Measurements from ENCODE around the gene HCST.

The HCST gene

DNA sequence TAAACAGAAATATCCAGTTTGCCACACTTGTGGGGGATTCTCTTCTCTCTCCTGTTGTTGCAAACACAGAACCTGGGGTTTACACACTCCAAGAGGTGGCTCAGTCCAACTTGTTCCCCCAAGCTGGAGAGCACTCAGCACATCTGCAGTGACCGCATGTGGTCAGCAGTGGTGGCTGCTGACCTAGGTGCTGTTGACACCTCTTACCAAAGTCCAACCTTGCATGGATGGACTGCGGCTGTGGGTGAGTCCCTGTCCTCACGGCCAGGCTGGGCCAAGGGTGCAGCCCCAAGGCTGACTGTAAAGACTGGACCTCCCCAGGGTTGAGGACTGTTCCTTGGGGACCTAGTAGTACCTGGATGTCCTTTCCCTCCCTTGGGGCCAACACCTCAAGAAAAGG is 39.9 kb downstream of the HCST start:
- Histone ChIP-seq H3K27ac (ENCODE audit: low read depth, low read length) (no peak overlapping the region), H3K4me1 (ENCODE audit: control insufficient read depth, low read length) (peaks cover under 1% of the 10 kb centered on the region), H3K9me2 (replicated peaks; ENCODE audit: control insufficient read depth, low read length) (no peaks in the 10 kb centered on the region), H3K9me3 (ENCODE audit: control insufficient read depth, insufficient read depth, low read length) (no peaks in the 10 kb centered on the region), H3K4me3 (ENCODE audit: low read length) (no peak overlapping the region), H3K4me2 (ENCODE audit: low read length) (no peak overlapping the region), H3K79me2 (ENCODE audit: control insufficient read depth, low read length) (no peaks in the 10 kb centered on the region), H4K20me1 (ENCODE audit: control insufficient read depth, insufficient read depth, low read depth, low read length) (no peaks in the 10 kb centered on the region), H3F3A (ENCODE audit: control insufficient read depth, insufficient read depth) (no peaks in the 10 kb centered on the region), H3K36me3 (ENCODE audit: control insufficient read depth, low read length) (no peaks in the 10 kb centered on the region), H3K27me3 (ENCODE audit: control insufficient read depth, low read length) (no peaks in the 10 kb centered on the region; the same call in 1 of the 2 replicates)
- no peak for TF ChIP-seq EZH2phosphoT487 (IDR thresholded peaks at IDR 0.05; ENCODE audit: borderline replicate concordance, low read length)

GRCh38 chr19:35943321-35944301 is 41.3 kb downstream of the HCST start:
- Histone ChIP-seq H3K4me2 (ENCODE audit: low read length) (no peak overlapping the region), H3K4me3 (ENCODE audit: low read length) (no peak overlapping the region), H3K9me3 (ENCODE audit: control insufficient read depth, insufficient read depth, low read length) (no peaks in the 10 kb centered on the region), H3F3A (ENCODE audit: control insufficient read depth, insufficient read depth) (no peaks in the 10 kb centered on the region), H3K9me2 (replicated peaks; ENCODE audit: control insufficient read depth, low read length) (no peaks in the 10 kb centered on the region), H3K27ac (ENCODE audit: low read depth, low read length) (no peak overlapping the region), H3K36me3 (ENCODE audit: control insufficient read depth, low read length) (no peaks in the 10 kb centered on the region), H4K20me1 (ENCODE audit: control insufficient read depth, insufficient read depth, low read depth, low read length) (no peaks in the 10 kb centered on the region), H3K27me3 (ENCODE audit: control insufficient read depth, low read length) (no peaks in the 10 kb centered on the region), H3K79me2 (ENCODE audit: control insufficient read depth, low read length) (no peaks in the 10 kb centered on the region), H3K4me1 (ENCODE audit: control insufficient read depth, low read length) (no peaks in the 10 kb centered on the region; the same call in 1 of the 2 replicates)
- TF ChIP-seq, protein P1, sequence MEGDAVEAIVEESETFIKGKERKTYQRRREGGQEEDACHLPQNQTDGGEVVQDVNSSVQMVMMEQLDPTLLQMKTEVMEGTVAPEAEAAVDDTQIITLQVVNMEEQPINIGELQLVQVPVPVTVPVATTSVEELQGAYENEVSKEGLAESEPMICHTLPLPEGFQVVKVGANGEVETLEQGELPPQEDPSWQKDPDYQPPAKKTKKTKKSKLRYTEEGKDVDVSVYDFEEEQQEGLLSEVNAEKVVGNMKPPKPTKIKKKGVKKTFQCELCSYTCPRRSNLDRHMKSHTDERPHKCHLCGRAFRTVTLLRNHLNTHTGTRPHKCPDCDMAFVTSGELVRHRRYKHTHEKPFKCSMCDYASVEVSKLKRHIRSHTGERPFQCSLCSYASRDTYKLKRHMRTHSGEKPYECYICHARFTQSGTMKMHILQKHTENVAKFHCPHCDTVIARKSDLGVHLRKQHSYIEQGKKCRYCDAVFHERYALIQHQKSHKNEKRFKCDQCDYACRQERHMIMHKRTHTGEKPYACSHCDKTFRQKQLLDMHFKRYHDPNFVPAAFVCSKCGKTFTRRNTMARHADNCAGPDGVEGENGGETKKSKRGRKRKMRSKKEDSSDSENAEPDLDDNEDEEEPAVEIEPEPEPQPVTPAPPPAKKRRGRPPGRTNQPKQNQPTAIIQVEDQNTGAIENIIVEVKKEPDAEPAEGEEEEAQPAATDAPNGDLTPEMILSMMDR (IDR thresholded peaks at IDR 0.05; ENCODE audit: low read depth, low read length, poor library complexity, severe bottlenecking), result no peak
- no peak for TF ChIP-seq EZH2phosphoT487 (IDR thresholded peaks at IDR 0.05; ENCODE audit: borderline replicate concordance, low read length)

- Histone ChIP-seq H3K79me2 (ENCODE audit: control insufficient read depth, low read length) (no peaks in the 10 kb centered on the region), H3K4me2 (ENCODE audit: low read length) (no peak overlapping the region), H4K20me1 (ENCODE audit: control insufficient read depth, insufficient read depth, low read depth, low read length) (no peaks in the 10 kb centered on the region), H3F3A (ENCODE audit: control insufficient read depth, insufficient read depth) (no peaks in the 10 kb centered on the region), H3K4me3 (ENCODE audit: low read length) (no peak overlapping the region), H3K27me3 (ENCODE audit: control insufficient read depth, low read length) (no peaks in the 10 kb centered on the region; the same call in 1 of the 2 replicates), H3K9me2 (replicated peaks; ENCODE audit: control insufficient read depth, low read length) (no peaks in the 10 kb centered on the region), H3K27ac (ENCODE audit: low read depth, low read length) (no peak overlapping the region), H3K4me1 (ENCODE audit: control insufficient read depth, low read length) (no peaks in the 10 kb centered on the region; the same call in 1 of the 2 replicates), H3K9me3 (ENCODE audit: control insufficient read depth, insufficient read depth, low read length) (no peaks in the 10 kb centered on the region), H3K36me3 (ENCODE audit: control insufficient read depth, low read length) (no peaks in the 10 kb centered on the region)
- TF ChIP-seq, protein P1 (IDR thresholded peaks at IDR 0.05; ENCODE audit: low read depth, low read length, poor library complexity, severe bottlenecking), result no peak
- no peak for TF ChIP-seq EZH2phosphoT487 (IDR thresholded peaks at IDR 0.05; ENCODE audit: borderline replicate concordance, low read length)
These were observed 42.2 kb downstream of the HCST start for GRCh38 chr19:35944556-35944955.

Measured in DOHH2 (cell line).